ENCODE measurements around the gene NOS3.

NOS3 gene

GRCh38 chr7:150952331-150953050, 38.3 kb upstream of the NOS3 start:
- no peak for DNase-seq

DNA sequence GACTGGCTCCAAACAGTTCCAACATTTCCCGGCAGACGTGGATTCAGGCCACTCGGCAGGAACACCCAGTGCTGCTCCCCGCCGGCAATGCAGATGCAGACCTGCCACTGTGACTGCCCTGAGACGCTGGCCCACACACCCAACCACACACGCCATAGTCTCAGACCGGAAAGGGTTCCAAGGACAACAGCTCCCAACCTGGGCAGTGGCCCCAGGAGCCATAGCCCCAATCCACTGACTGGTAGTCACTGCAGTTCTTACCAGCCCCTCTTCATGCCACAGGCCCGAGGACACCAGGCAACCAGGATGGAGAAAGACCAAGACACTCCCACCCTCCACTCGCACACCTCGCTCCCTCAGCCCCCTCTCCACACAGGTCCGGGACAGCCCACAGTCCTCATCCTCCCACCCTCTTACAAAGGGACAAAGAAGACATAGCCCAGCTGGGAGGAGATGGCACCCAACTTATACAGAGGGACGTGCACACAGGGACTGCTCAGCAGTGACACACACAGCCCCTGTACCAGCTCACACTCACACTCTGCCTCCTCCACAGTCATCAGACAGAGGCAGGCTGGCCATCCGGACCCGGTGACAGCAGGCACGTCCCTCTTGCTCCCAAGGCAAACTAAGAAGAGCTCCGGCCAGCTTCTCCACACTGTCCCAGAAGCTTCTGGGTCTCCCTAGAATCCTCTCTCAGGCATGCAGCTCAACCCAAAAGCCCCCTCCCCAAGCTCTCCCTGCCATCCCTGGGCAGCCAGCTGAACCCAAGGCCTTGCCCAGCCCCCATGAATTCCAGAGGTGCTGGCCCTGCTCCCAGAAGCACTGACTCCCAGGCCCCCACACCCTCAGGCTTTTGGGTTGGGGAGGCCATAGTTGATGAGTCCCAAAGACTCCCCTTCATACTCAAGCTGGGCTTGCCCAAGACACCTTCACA, 37.5 kb upstream of the NOS3 start:
- DNase-seq = no peak

- DNase-seq = no peak
Observed at GRCh38 chr7:150954201-150954985, 36.4 kb upstream of the NOS3 start.

DNA sequence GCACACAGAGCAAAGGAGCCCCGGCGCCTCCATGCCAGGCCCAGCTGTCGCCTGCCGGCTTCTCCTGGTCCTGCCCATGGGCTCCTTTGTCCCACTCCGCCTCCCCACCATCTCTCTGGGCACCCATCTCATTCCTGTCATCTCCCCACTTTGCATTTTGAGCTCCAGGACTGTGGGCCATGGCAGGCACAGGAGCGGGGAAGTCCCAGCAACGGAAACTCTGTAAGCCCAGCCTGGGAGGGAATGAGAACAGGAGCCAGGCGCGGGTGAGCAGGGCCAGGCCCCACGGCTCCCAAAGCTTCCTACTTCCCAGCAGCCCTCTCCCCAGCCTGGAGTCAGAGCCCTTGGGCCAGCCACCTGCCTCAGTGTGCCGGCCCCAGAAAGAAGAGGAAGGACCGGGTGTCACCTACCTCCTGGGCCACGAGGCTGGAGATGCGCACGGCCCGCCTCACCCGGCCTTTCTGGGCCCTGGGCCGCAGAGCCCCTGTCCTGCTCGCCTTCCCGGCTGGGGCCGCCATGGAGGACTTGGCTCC, 35.8 kb upstream of the NOS3 start:
- no peak for DNase-seq

DNA sequence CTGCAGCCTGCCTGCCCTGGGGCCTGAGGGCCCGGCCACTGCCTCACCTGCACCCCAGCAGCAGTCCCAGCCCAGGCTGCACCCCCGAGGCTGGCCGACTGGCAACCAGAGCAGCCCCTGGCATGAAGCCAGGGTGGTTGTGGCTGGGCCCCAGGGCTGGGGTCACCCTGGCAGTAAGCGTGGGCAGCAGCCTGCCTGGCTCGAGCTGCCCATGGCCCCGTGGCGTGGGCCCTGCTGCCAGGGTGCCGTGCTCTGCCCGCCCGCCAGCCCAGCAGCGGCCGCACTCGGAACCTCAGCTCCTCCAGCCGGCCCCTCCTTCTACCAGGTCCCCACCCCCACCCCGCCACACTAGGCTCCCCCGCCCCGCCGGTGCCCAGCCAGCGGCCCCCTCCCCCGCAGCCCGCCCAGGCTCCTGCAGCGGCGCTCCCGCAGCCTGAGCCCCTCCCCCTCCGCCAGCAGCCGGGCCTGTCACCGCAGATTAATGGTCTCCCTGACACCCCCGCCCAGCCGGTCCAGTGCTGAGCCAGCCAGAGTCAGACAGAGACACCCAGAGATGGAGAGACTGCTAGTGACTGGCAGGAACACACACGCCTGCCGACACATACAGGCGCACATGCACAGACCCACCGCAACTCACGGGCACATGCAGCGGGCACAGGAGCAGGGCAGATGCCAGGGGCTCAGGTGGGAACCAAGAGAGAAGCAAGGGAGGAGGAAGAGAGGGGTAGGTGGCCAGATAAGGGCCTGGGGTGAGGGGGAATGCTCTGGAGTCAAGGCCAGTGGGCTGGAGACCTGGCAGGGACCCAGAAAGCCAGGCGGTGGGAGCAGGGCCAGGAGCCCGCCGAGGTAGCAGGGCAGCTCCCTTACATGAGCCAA, 35.1 kb upstream of the NOS3 start:
- DNase-seq = no peak

DNA sequence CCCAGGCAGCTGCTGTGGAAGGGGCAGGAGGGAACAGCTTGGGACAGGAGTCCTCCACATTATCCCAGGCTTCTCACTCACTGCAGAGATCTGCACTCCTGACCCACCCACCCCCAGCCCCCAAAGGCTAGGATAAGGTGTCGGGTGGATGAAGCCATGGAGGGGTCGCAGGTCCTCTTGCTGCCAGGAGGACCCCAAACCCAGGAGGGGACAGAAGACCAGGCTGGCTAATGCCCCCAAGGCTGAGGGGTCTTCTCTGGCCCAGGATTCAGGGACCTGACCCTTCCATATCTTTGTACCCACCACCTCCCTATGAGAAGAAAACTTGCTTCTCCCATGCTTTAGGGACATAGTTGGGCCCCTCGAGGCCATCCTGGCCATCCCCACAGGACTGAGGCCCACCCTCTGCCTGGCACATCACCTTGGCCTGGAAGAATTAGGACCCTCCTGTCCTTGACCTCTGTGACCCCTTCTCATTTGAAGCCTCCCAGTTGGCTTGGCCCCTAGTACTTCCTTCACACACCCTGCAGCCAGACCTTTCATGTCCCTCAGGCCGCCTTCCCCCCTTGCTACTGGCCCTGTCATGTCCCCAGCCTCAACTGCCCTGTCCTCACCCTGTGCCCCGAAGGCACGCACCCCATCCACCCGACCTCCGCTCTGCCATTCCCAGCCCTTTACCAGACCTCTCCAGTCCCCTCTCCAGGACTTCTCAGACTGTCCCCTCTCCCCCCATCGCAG, 34.3 kb upstream of the NOS3 start:
- DNase-seq = no peak

- DNase-seq = no peak
Observed at GRCh38 chr7:150957133-150958020, 33.4 kb upstream of the NOS3 start.

GRCh38 chr7:150958062-150958552, 32.7 kb upstream of the NOS3 start:
- no peak for DNase-seq

- DNase-seq = no peak
Observed at GRCh38 chr7:150958597-150958996, 32.2 kb upstream of the NOS3 start.

DNA sequence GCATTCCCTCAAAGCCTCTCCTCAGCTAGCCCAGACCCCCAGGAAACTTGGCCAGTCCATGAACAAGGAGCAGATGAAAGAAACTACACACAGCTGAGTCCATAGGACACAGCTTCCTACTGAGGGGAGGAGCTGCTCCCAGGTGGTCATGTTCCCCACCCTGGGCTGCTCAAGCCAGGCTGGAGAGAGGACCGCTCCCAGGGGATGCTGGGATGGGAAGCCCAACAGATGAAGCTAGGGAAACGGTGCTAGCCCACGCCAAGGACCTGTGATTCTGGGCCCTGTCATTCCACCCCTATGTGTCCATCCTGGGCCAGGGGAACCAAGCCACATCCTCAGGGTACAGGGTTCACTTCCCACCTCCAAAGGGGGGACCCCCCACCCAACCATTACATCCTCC, 31.7 kb upstream of the NOS3 start:
- no peak for DNase-seq

GRCh38 chr7:150959739-150960734, 30.8 kb upstream of the NOS3 start:
- DNase-seq = no peak

DNA sequence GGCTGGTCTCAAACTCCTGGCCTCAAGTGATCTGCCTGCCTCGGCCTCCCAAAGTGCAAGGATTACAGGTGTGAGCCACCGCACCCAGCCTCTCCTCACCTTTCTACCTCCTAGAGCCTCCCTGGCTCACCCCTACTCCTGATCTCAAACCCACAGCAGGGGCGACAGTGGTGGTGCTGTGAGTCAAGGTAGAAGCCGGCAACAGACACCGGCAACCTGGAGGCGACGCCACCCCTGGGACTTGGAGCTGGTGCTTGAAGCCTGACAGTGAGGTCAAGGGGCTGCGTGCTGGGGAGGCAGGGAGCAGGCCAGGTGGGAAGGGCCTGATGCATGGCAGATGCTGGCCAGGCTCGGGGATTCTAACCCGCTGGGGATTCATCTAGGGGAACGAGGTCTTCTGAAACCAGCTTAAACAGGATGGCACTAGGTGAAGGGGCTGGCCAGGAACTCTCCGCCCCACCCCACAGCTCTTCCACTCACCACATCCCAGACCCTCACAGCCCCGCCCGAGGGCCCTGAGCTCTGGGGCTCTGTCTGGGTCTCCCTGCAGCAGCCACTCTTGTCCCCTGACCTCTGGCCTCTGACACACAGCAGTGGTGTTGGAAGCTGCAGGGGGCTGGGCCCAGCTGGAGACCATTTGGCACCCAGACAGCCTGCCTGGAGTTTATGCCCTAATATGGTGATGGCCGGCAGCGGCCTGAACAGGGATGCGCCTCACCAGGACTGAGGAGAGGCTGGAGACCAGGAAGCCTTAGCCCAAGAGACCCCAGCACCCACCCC, 29.1 kb upstream of the NOS3 start:
- DNase-seq = no peak

GRCh38 chr7:150962290-150962552, 28.6 kb upstream of the NOS3 start:
- DNase-seq = no peak

- DNase-seq = peak; percentile 36
Observed at GRCh38 chr7:150962553-150963399, 28.0 kb upstream of the NOS3 start.

DNA sequence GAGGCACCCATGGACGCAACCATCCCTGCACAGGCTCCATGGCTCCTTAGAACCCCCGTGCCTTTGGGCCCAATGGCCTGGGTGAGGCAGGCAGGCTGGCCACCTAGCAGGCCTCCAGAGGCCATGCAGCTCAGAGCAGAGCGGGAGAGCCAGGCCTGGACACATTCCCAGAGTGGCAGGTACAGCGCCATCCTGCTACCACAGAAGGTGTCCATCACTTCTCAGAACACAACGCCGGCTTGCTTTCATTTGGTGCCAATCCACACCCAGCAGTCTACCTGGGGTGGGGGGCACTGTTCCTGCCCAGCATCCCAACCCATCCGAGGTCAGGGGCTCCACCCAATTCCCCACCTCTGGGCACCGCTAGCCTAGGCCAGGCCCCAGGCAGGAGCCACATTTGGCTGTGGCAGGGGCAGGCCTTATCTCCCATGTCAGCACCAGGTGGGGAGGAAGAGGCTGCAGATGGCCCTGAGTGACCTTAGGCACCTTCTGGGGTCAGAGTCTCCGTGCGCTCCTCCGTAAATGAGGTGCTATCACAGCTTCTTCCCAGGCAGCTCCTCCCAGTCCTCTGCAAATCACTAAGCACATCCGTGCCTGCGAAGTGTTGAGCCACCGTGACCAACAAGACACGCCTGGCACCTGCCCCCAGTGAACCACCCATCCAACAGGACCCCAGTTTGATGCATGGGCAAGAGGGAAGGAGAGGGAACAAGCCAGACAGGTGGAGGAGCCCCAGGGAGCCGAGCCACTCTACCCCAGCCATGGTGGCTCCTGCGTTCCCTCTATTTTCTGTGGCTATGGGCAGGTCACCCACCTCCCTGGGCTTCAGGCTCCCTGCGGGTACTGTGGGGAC, 26.9 kb upstream of the NOS3 start:
- no peak for DNase-seq

DNA sequence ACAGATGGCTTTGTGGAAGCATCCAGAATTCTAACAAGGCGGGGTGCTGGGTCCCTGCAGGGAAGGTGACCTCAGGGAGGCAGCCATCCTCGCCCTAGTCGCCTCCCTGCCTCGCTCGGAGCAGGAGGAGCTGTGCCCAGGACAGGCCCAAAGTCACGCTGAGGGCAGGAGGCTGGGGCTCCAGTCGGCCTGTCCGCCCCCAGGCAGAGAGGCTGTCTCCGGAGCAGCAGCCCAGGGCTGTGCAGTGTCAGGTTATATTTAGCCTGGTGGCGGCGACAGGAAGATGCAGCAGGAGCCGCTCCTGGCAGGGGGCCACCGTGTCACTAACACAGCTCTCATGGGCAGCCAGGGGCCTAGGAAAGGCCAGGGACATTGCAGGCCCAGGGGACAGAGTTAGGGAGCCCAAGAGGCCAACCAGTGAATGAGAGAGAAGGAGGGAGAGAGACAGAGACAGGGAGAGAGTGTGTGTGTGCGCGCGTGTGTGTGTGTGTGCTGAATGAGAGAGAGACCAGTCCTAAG, 26.2 kb upstream of the NOS3 start:
- no peak for DNase-seq
